ENCODE measurements around the gene DYNLRB1.

DNA sequence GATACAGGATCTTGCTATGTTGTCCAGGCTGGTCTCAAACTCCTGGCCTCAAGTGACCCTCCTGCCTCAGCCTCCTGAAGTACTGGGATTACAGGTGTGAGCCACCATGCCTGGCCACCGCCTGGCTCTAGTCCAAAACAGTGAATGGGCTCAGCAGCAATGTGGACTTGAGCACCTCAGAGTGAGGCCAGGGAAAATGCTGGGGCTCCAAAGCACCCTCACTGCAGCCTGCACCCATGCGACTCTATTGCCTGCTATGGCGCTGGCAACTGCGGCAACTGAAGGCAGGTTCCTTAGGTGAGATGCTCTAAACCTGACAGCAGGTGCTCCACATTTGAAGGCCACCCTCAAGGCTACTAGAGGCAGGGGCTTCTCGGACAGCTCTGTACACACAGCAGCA, 68.8 kb downstream of the DYNLRB1 start:
- TF ChIP-seq, protein P1, sequence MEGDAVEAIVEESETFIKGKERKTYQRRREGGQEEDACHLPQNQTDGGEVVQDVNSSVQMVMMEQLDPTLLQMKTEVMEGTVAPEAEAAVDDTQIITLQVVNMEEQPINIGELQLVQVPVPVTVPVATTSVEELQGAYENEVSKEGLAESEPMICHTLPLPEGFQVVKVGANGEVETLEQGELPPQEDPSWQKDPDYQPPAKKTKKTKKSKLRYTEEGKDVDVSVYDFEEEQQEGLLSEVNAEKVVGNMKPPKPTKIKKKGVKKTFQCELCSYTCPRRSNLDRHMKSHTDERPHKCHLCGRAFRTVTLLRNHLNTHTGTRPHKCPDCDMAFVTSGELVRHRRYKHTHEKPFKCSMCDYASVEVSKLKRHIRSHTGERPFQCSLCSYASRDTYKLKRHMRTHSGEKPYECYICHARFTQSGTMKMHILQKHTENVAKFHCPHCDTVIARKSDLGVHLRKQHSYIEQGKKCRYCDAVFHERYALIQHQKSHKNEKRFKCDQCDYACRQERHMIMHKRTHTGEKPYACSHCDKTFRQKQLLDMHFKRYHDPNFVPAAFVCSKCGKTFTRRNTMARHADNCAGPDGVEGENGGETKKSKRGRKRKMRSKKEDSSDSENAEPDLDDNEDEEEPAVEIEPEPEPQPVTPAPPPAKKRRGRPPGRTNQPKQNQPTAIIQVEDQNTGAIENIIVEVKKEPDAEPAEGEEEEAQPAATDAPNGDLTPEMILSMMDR (conservative IDR thresholded peaks at IDR 0.05): no peak
- TF ChIP-seq ZFX (IDR thresholded peaks at IDR 0.05): no peak

Data from C4-2B (cell line).